HepG2 (cell line): ENCODE data around the gene ITPR1. TPM values are rescaled to one million over a fixed set of nuclear protein-coding genes. Genes with fewer than 3 reads are reported as not detected.

Experiments
- ATAC-seq: fragments of 200-7000 bp; cut with Tn5 transposase; 3 replicates; pipeline ENCODE4 v1.9.1; 2020; ENCODE audit warnings: mild to moderate bottlenecking, moderate library complexity
- BruUV-seq: library from RNA; stranded (reverse); fragments of 400-500 nt; replicated peaks from 2 replicates; lab custom pipeline; 2021; lab: Mats Ljungman, UMichigan
- CTCF ChIA-PET: fragments of 300-600 bp; formaldehyde crosslinking; extraction: SDS; loops from one replicate; lab custom pipeline; 2021; ENCODE audit warnings: low total read pairs, inconsistent platforms, low intra/inter-chr PET ratio; lab: Yijun Ruan, JAX
- POLR2A ChIA-PET: fragments of 350-600 bp; sonication (Branson Sonifier 250); formaldehyde crosslinking; loops from one replicate; lab custom pipeline; 2020; ENCODE audit warnings: antibody characterized with exemption, inconsistent platforms; lab: Yijun Ruan, JAX
- DNase-seq: peaks from one replicate; pipeline ENCODE4 v3.0.0-alpha.2; 2015; ENCODE audit warnings: low spot score
- FAIRE-seq: peaks from 3 replicates; lab custom pipeline; 2011; peaks lifted over from hg19 to GRCh38; lab: Jason Lieb, UNC
- H2AFZ ChIP-seq: one replicate; pipeline ENCODE4 v1.6.1; 2011; ENCODE audit warnings: low read length, inconsistent platforms
- H3K27ac ChIP-seq: fragments of 300-600 bp; 3 replicates; pipeline ENCODE4 v1.8.0; 2011; ENCODE audit warnings: mixed run types, mild to moderate bottlenecking, mixed read lengths, low read length, inconsistent platforms; ENCODE audit not compliant: insufficient read depth; ENCODE audit errors: extremely low read length
- H3K27me3 ChIP-seq, 2 experiments: fragments of 200-600 bp in 1 of 2; 2 replicates in 1 of 2; 3 replicates in 1 of 2; pipeline versions ENCODE4 v1.6.0 to v1.8.0; 2011; ENCODE audit warnings: low read length in 2 of 2, mild to moderate bottlenecking in 2 of 2, moderate library complexity in 2 of 2, inconsistent platforms in 1 of 2; ENCODE audit not compliant: insufficient read depth in 2 of 2, control insufficient read depth in 1 of 2
- H3K36me3 ChIP-seq, 2 experiments: fragments of 200-600 bp in 1 of 2; replicated peaks in 1 of 2; 2 replicates in 1 of 2; 3 replicates in 1 of 2; pipeline versions ENCODE4 v1.5.1 to v1.8.0; 2011; ENCODE audit warnings: low read length in 2 of 2, inconsistent platforms in 1 of 2; ENCODE audit not compliant: insufficient read depth in 2 of 2, control insufficient read depth in 1 of 2
- H3K4me1 ChIP-seq: 2 replicates; pipeline ENCODE4 v1.5.1; 2012; ENCODE audit warnings: low read length, inconsistent platforms; ENCODE audit not compliant: insufficient read depth
- H3K4me2 ChIP-seq: 2 replicates; pipeline ENCODE4 v1.6.0; 2011; ENCODE audit warnings: low read depth, low read length, inconsistent platforms
- H3K4me3 ChIP-seq, 3 experiments: fragments of 200-600 bp in 1 of 3; sonication (generic), shearing (Covaris generic) in 1 of 3; replicated peaks in 1 of 3; 2 replicates each; pipeline ENCODE4 v1.5.1; 2011 to 2016; ENCODE audit warnings: low read length in 3 of 3, inconsistent platforms in 2 of 3, low read depth in 2 of 3, mild to moderate bottlenecking in 2 of 3, control low read depth in 1 of 3, mixed read lengths in 1 of 3; ENCODE audit not compliant: insufficient read depth in 1 of 3
- H3K79me2 ChIP-seq: one replicate; pipeline ENCODE4 v1.6.1; 2011; ENCODE audit warnings: low read length, inconsistent platforms; ENCODE audit not compliant: insufficient read depth
- H3K9ac ChIP-seq: 2 replicates; pipeline ENCODE4 v1.6.0; 2011; ENCODE audit warnings: mild to moderate bottlenecking, low read depth, low read length, inconsistent platforms; ENCODE audit not compliant: insufficient read depth
- H3K9me3 ChIP-seq: 2 replicates; pipeline ENCODE4 v1.5.1; 2012; ENCODE audit warnings: mild to moderate bottlenecking, low read length
- H4K20me1 ChIP-seq: 2 replicates; pipeline ENCODE4 v1.6.0; 2011; ENCODE audit warnings: inconsistent platforms, mild to moderate bottlenecking, low read length, moderate library complexity; ENCODE audit not compliant: insufficient read depth
- ARID3A ChIP-seq: IDR thresholded peaks from 2 replicates; pipeline ENCODE4 v1.6.1; 2012; ENCODE audit warnings: low read depth, low read length, improper control_type of control experiment
- BORCS8-MEF2B ChIP-seq: sonication (generic); formaldehyde crosslinking; IDR thresholded peaks from 2 replicates; pipeline ENCODE4 v1.8.0; 2022; ENCODE audit warnings: mild to moderate bottlenecking, missing genetic modification reagents
- CREM ChIP-seq, 2 experiments: sonication (generic) in 1 of 2; formaldehyde crosslinking in 1 of 2; IDR thresholded peaks; 2 replicates each; pipeline versions ENCODE4 v1.4.0 to v1.6.1; 2016 to 2020; ENCODE audit warnings: antibody characterized with exemption in 1 of 2, mild to moderate bottlenecking in 1 of 2, missing genetic modification reagents in 1 of 2
- ESRRA ChIP-seq: sonication (generic); formaldehyde crosslinking; IDR thresholded peaks from 2 replicates; pipeline ENCODE4 v1.5.1; 2020; ENCODE audit warnings: mild to moderate bottlenecking, low read depth, missing genetic modification reagents
- FOSL2 ChIP-seq: sonication (generic); formaldehyde crosslinking; IDR thresholded peaks from 2 replicates; pipeline ENCODE4 v1.4.0; 2020; ENCODE audit warnings: missing genetic modification reagents
- FOXA3 ChIP-seq: IDR thresholded peaks from 2 replicates; pipeline ENCODE4 v1.6.1; 2016; ENCODE audit warnings: missing genetic modification reagents, missing compliant biosample characterization
- FOXJ3 ChIP-seq: sonication (generic); formaldehyde crosslinking; IDR thresholded peaks from 2 replicates; pipeline ENCODE4 v1.4.0; 2020; ENCODE audit warnings: missing genetic modification reagents, mild to moderate bottlenecking, borderline replicate concordance
- FOXP1 ChIP-seq, 2 experiments: fragments of 450-650 bp in 1 of 2; IDR thresholded peaks; 2 replicates each; pipeline ENCODE4 v1.6.1; 2017 to 2018; ENCODE audit warnings: antibody characterized with exemption in 1 of 2
- MIXL1 ChIP-seq: IDR thresholded peaks from 2 replicates; pipeline ENCODE4 v1.6.1; 2016
- NFIC ChIP-seq: IDR thresholded peaks from 2 replicates; pipeline ENCODE4 v1.6.1; 2012; ENCODE audit warnings: mild to moderate bottlenecking, low read length, inconsistent platforms
- PAXIP1 ChIP-seq: sonication (generic); formaldehyde crosslinking; conservative IDR thresholded peaks from 2 replicates; pipeline ENCODE4 v1.4.0; 2020; ENCODE audit warnings: mild to moderate bottlenecking, missing genetic modification reagents, moderate library complexity
- PLRG1 ChIP-seq: fragments of 450-650 bp; conservative IDR thresholded peaks from 2 replicates; pipeline ENCODE4 v1.6.1; 2016
- RARA ChIP-seq: IDR thresholded peaks from 2 replicates; pipeline ENCODE4 v1.6.1; 2016; ENCODE audit warnings: missing genetic modification reagents, missing compliant biosample characterization
- RXRB ChIP-seq: IDR thresholded peaks from 2 replicates; pipeline ENCODE4 v1.6.1; 2016; ENCODE audit warnings: borderline replicate concordance, missing genetic modification reagents, missing compliant biosample characterization
- SAP130 ChIP-seq: IDR thresholded peaks from 2 replicates; pipeline ENCODE4 v1.6.1; 2016; ENCODE audit warnings: low read depth
- SCMH1 ChIP-seq: sonication (generic); formaldehyde crosslinking; IDR thresholded peaks from 2 replicates; pipeline ENCODE4 v1.9.0; 2021; ENCODE audit warnings: missing genetic modification reagents, mild to moderate bottlenecking, borderline replicate concordance
- SIX1 ChIP-seq: sonication (generic); formaldehyde crosslinking; IDR thresholded peaks from 2 replicates; pipeline ENCODE4 v1.4.0; 2020; ENCODE audit warnings: missing genetic modification reagents, borderline replicate concordance
- SP2 ChIP-seq: sonication (generic); formaldehyde crosslinking; IDR thresholded peaks from 2 replicates; pipeline ENCODE4 v1.5.1; 2020; ENCODE audit warnings: mild to moderate bottlenecking, missing genetic modification reagents
- TBX3 ChIP-seq: fragments of 450-650 bp; IDR thresholded peaks from 2 replicates; pipeline ENCODE4 v1.6.1; 2017; ENCODE audit warnings: antibody characterized with exemption, mild to moderate bottlenecking, inconsistent platforms, borderline replicate concordance
- ZNF777 ChIP-seq: sonication (generic); formaldehyde crosslinking; IDR thresholded peaks from 2 replicates; pipeline ENCODE4 v1.4.0; 2020; ENCODE audit warnings: missing genetic modification reagents
- WGBS: methylation state at CpG from one replicate; pipeline ENCODE4 v1.1.6; 2017; ENCODE audit warnings: low lambda C conversion rate; 5-methylcytosine and 5-hydroxymethylcytosine counted together
- in situ Hi-C: cut with HindIII; loops from 2 replicates; pipeline ENCODE4 v1.10.0; 2017; ENCODE audit warnings: low pct_unique_long_range_greater_than_20kb; ENCODE audit not compliant: extremely low pct_ligation_motif_present
- intact Hi-C: fragments of 100-400 bp; cut with micrococcal nuclease; formaldehyde crosslinking; loops from one replicate; pipeline ENCODE4 v1.10.0; 2022; ENCODE audit not compliant: unreplicated experiment
- polyA plus RNA-seq, 8 experiments: library from polyadenylated mRNA; depleted of rRNA in 3 of 8; stranded (reverse) in 7 of 8; unstranded in 1 of 8; fragments of >200 nt; fragmentation: Illumina TruSeq in 4 of 8; extraction: Trizol in 4 of 8; gene quantifications; 2 replicates each; pipeline versions ENCODE4 v1.2.1 to v1.2.3, GENCODE V29; 2011 to 2016; ENCODE audit warnings: low read depth in 4 of 8, missing spikeins in 1 of 8, mixed read lengths in 1 of 8; ENCODE audit not compliant: insufficient read depth in 1 of 8
- total RNA-seq, 5 experiments: library from RNA; depleted of rRNA; stranded (reverse); fragments of >200 nt; fragmentation: Illumina TruSeq; extraction: Trizol; gene quantifications; 2 replicates each; pipeline ENCODE4 v1.2.3, GENCODE V29; 2016; ENCODE audit warnings: low read depth in 1 of 5

Gene ITPR1
- total and polyA plus RNA-seq, 2 of the 13 experiments (the other 11 are each of a cell fraction or from before 2014, with no cell fraction given) = 10.0 to 11.4 TPM

- no peaks in the 10 kb centered on the region for H4K20me1 ChIP-seq
- ChIA-PET POLR2A (interaction anchor here (1.1 kb wide), 1 partner anchor 55 kb away, joined by 3 read pairs; the partner anchor contains the start of gene ITPR1), CTCF (no interaction called here)
- peak overlapping the region; percentile 31 for H3K4me2 ChIP-seq
- no TSS peak for BruUV-seq
- peak; percentile 80 for DNase-seq
- H3K79me2 ChIP-seq = no peaks in the 10 kb centered on the region
- H3K4me1 ChIP-seq = peaks cover 62% of the 10 kb centered on the region
- FAIRE-seq = peak; percentile 15
- no peak overlapping the region; a peak in 1 of 6 replicates for H3K4me3 ChIP-seq
- intact Hi-C loops (no loop called here), in situ Hi-C loops (no loop called here)
- H3K27me3 ChIP-seq = no peaks in the 10 kb centered on the region
- no peaks in the 10 kb centered on the region for H3K9me3 ChIP-seq
- WGBS = 18% methylated on average over 4 of the region's 4 CpGs
- no peak overlapping the region for H2AFZ ChIP-seq
- H3K27ac ChIP-seq = peak overlapping the region; percentile 54
- no peak overlapping the region for H3K9ac ChIP-seq
- peaks cover 0 to 1% of the 10 kb centered on the region in 2 experiments; a peak in 1 of 5 replicates for H3K36me3 ChIP-seq
- ATAC-seq = peak; percentile 65
- TF ChIP-seq TBX3 = peak; percentile 12; the same call in 1 of the 2 replicates
- peak; percentile 76; the same call in 1 of the 2 replicates for TF ChIP-seq NFIC
- no peak for TF ChIP-seq PLRG1
- TF ChIP-seq ARID3A = peak; percentile 13; the same call in 1 of the 2 replicates
- peak; percentile 31; the same call in 1 of the 2 replicates for TF ChIP-seq RARA (CRISPR knock-in tag)
- peak; percentile 65 for TF ChIP-seq RXRB (CRISPR knock-in tag)
- no peak for TF ChIP-seq SP2 (CRISPR knock-in tag)
- TF ChIP-seq CREM (IDR thresholded peaks at IDR 0.05) = 0 out of 2 replicates have a peak, but pooled peaks have one; percentile 12
- TF ChIP-seq CREM (CRISPR knock-in tag; IDR thresholded peaks at IDR 0.05) = no peak
- TF ChIP-seq ZNF777 (CRISPR knock-in tag) = no peak
- no peak for TF ChIP-seq FOXP1 (IDR thresholded peaks at IDR 0.05)
- peak; percentile 45; the same call in 1 of the 2 replicates for TF ChIP-seq FOXP1 (CRISPR knock-in tag; IDR thresholded peaks at IDR 0.05)
- TF ChIP-seq SAP130 (CRISPR knock-in tag) = peak; percentile 23; the same call in 1 of the 2 replicates
- TF ChIP-seq FOXA3 (CRISPR knock-in tag) = peak; percentile 46; the same call in 1 of the 2 replicates
- TF ChIP-seq MIXL1 (CRISPR knock-in tag) = peak; percentile 38; the same call in 1 of the 2 replicates
- no peak for TF ChIP-seq SIX1 (CRISPR knock-in tag)
- TF ChIP-seq ESRRA = peak; percentile 53; the same call in 1 of the 2 replicates
- peak; percentile 11; the same call in 1 of the 2 replicates for TF ChIP-seq FOXJ3 (CRISPR knock-in tag)
- TF ChIP-seq BORCS8-MEF2B (CRISPR knock-in tag) = no peak
- TF ChIP-seq SCMH1 (CRISPR knock-in tag) = no peak
- no peak for TF ChIP-seq FOSL2 (CRISPR knock-in tag)
- peak; percentile 31; the same call in 1 of the 2 replicates for TF ChIP-seq PAXIP1 (CRISPR knock-in tag)
These were observed 55.2 kb downstream of the ITPR1 start for GRCh38 chr3:4548356-4548755.
